HEK293 (cell line): ENCODE measurements around the gene EIF3B.

Experiments
- CTCF ChIA-PET: fragments of 350-600 bp; formaldehyde crosslinking; extraction: SDS; loops from one replicate; lab custom pipeline; 2021; ENCODE audit warnings: antibody characterized with exemption; lab: Yijun Ruan, JAX
- POLR2A ChIA-PET: fragments of 300-600 bp; formaldehyde crosslinking; extraction: SDS; loops from one replicate; lab custom pipeline; 2020; ENCODE audit warnings: antibody characterized with exemption, inconsistent platforms; lab: Yijun Ruan, JAX
- H3K27ac ChIP-seq: fragments of 200-500 bp; sonication (Bioruptor generic); 2 replicates; pipeline ENCODE4 v1.5.1; 2014; ENCODE audit warnings: low read depth, low read length, control low read depth, inconsistent platforms; ENCODE audit errors: extremely low read depth
- H3K36me3 ChIP-seq, 2 experiments: fragments of 200-500 bp in 1 of 2; sonication (Bioruptor generic) in 1 of 2; 1 replicate in 1 of 2; 2 replicates in 1 of 2; pipeline ENCODE4 v1.5.1; 2014 to 2017; ENCODE audit warnings: inconsistent platforms in 2 of 2, low read length in 2 of 2; ENCODE audit not compliant: control insufficient read depth in 2 of 2, insufficient read depth in 1 of 2
- H3K4me1 ChIP-seq: fragments of 200-500 bp; sonication (Bioruptor generic); 2 replicates; pipeline ENCODE4 v1.5.1; 2014; ENCODE audit warnings: mild to moderate bottlenecking, low read length, inconsistent platforms; ENCODE audit not compliant: control insufficient read depth, insufficient read depth
- H3K4me3 ChIP-seq: 2 replicates; pipeline ENCODE4 v1.5.1; 2011; ENCODE audit warnings: low read depth, mild to moderate bottlenecking, control low read depth, low read length, moderate library complexity
- H3K9me3 ChIP-seq: fragments of 200-500 bp; sonication (Bioruptor generic); 2 replicates; pipeline ENCODE4 v1.5.1; 2014; ENCODE audit warnings: low read depth, low read length, inconsistent platforms; ENCODE audit not compliant: control insufficient read depth, insufficient read depth
- HOXD13 ChIP-seq: sonication (generic); formaldehyde crosslinking; IDR thresholded peaks from 2 replicates; pipeline ENCODE4 v1.8.0; 2022; ENCODE audit warnings: missing genetic modification reagents, borderline replicate concordance
- KLF1 ChIP-seq: fragments of 450-650 bp; formaldehyde crosslinking; IDR thresholded peaks from 2 replicates; pipeline ENCODE4 v1.5.1; 2016; ENCODE audit warnings: missing biosample characterization, missing genetic modification characterization
- MZF1 ChIP-seq: fragments of 450-650 bp; formaldehyde crosslinking; IDR thresholded peaks from 2 replicates; pipeline ENCODE4 v1.5.1; 2017; ENCODE audit warnings: missing biosample characterization, missing genetic modification characterization, borderline replicate concordance
- OSR2 ChIP-seq: fragments of 450-650 bp; formaldehyde crosslinking; IDR thresholded peaks from 2 replicates; pipeline ENCODE4 v1.5.1; 2016; ENCODE audit warnings: missing biosample characterization, missing genetic modification characterization
- SP2 ChIP-seq: fragments of 450-650 bp; formaldehyde crosslinking; IDR thresholded peaks from 2 replicates; pipeline ENCODE4 v1.5.1; 2016; ENCODE audit warnings: missing biosample characterization, missing genetic modification characterization
- ZBTB1 ChIP-seq: fragments of 450-650 bp; formaldehyde crosslinking; IDR thresholded peaks from 2 replicates; pipeline ENCODE4 v1.5.1; 2016; ENCODE audit warnings: missing biosample characterization, missing genetic modification characterization
- ZFP41 ChIP-seq: fragments of 450-650 bp; formaldehyde crosslinking; IDR thresholded peaks from 2 replicates; pipeline ENCODE4 v1.5.1; 2016; ENCODE audit warnings: missing biosample characterization, missing genetic modification characterization, borderline replicate concordance
- ZNF140 ChIP-seq: fragments of 450-650 bp; formaldehyde crosslinking; IDR thresholded peaks from 2 replicates; pipeline ENCODE4 v1.5.1; 2016; ENCODE audit warnings: missing biosample characterization, missing genetic modification characterization
- ZNF18 ChIP-seq: fragments of 450-650 bp; formaldehyde crosslinking; IDR thresholded peaks from 2 replicates; pipeline ENCODE4 v1.5.1; 2016; ENCODE audit warnings: missing biosample characterization, missing genetic modification characterization
- ZNF2 ChIP-seq: fragments of 450-650 bp; formaldehyde crosslinking; IDR thresholded peaks from 2 replicates; pipeline ENCODE4 v1.5.1; 2016; ENCODE audit warnings: missing biosample characterization, missing genetic modification characterization
- ZNF324 ChIP-seq: fragments of 450-650 bp; formaldehyde crosslinking; IDR thresholded peaks from 2 replicates; pipeline ENCODE4 v1.5.1; 2016; ENCODE audit warnings: missing biosample characterization, missing genetic modification characterization
- ZNF394 ChIP-seq: fragments of 450-650 bp; formaldehyde crosslinking; IDR thresholded peaks from 2 replicates; pipeline ENCODE4 v1.5.1; 2016; ENCODE audit warnings: missing biosample characterization, missing genetic modification characterization, mild to moderate bottlenecking, moderate library complexity, borderline replicate concordance
- ZNF510 ChIP-seq: fragments of 450-650 bp; formaldehyde crosslinking; IDR thresholded peaks from 2 replicates; pipeline ENCODE4 v1.5.1; 2018; ENCODE audit warnings: mild to moderate bottlenecking, missing genetic modification characterization, missing biosample characterization; ENCODE audit not compliant: insufficient replicate concordance
- ZNF600 ChIP-seq: fragments of 450-650 bp; formaldehyde crosslinking; IDR thresholded peaks from 2 replicates; pipeline ENCODE4 v1.5.1; 2016; ENCODE audit warnings: missing biosample characterization, missing genetic modification characterization
- ZNF624 ChIP-seq: fragments of 450-650 bp; formaldehyde crosslinking; IDR thresholded peaks from 2 replicates; pipeline ENCODE4 v1.5.1; 2017; ENCODE audit warnings: missing biosample characterization, missing genetic modification characterization
- ZNF645 ChIP-seq: fragments of 450-650 bp; formaldehyde crosslinking; IDR thresholded peaks from 2 replicates; pipeline ENCODE4; 2016; ENCODE audit warnings: missing biosample characterization, missing genetic modification characterization
- ZNF792 ChIP-seq: fragments of 450-650 bp; formaldehyde crosslinking; IDR thresholded peaks from 2 replicates; pipeline ENCODE4 v1.5.1; 2016; ENCODE audit warnings: missing biosample characterization, missing genetic modification characterization

EIF3B gene

DNA sequence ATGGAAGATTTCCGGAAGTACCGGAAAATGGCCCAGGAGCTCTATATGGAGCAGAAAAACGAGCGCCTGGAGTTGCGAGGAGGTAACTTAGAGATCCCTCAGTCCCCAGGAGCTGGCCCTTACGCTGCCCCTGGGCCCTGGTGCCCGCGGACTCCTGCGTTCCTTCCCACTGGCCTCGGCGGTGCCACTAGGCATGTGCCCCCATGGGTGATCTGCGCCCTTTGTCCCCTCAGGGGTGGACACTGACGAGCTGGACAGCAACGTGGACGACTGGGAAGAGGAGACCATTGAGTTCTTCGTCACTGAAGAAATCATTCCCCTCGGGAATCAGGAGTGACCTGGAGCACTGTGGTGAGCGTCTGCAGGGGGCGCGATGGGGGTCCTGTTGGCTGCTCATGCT lies 24.5 kb downstream of the EIF3B start (continued):
- no peak for TF ChIP-seq ZNF18 (tag by site-specific recombination)

DNA sequence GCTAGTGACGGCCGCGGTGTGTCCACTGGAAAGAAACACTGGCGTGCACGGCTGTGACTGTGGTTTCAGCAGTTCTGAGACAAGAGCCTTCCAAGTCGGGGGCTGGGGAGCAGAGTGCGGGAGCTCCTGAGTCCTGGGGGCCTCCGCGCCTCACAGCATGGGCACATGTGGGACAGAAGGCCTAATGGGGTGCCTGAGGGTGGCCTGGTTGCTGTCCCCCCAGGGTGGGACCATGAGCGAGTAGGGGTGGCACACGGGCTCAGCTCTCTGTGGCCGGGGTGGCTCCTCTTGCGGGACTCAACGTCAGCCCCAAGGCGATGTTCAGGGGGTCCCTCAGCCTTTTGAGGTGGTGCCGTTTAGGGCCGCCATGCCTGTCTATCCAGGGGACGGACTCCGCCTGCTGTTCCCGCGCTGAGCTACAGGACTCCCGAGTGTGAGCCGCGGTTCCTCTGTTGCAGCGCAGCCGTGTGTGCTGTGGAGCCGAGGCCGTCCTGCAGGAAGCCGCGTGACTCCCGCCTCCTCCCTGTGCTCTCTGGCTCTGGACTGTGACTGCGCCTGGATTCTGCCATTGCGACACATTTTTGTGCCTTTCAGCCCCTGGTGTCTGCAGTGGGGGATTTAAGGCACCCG lies 25.3 kb downstream of the EIF3B start:
- Histone ChIP-seq H3K27ac (no peak overlapping the region), H3K4me1 (no peaks in the 10 kb centered on the region), H3K4me3 (no peak overlapping the region), H3K36me3 (peaks cover 8 to 73% of the 10 kb centered on the region in 2 experiments), H3K9me3 (no peaks in the 10 kb centered on the region)
- CTCF ChIA-PET: no interaction called here
- TF ChIP-seq OSR2 (tag by site-specific recombination) (no peak), ZNF600 (tag by site-specific recombination) (peak; percentile 49; the same call in 1 of the 2 replicates)
- POLR2A ChIA-PET: no interaction called here

DNA sequence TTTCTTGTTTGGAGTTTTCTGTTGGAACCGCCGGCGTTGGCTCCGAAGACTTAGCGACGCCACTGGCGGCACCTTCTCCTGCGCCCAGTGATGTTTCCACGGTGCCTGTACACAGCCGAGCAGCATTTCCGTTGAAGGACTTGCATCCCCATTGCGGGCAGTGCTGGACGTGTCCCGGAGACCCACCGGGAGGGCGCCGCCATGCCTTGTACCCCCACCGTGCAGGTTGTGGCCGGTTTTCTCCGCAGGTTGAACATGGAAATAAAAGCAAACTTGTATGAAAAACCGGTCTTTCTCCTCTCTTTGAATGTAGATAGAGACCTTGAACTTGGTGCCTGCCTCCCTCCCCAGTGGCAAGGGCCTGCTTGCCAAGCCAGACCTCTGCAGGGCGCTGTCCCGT lies 25.8 kb downstream of the EIF3B start:
- POLR2A ChIA-PET: no interaction called here
- CTCF ChIA-PET: no interaction called here
- no peak for TF ChIP-seq ZBTB1 (tag by site-specific recombination)
- TF ChIP-seq HOXD13: no peak
- no peak for TF ChIP-seq ZNF394 (tag by site-specific recombination)
- no peak for TF ChIP-seq ZNF324
- no peak overlapping the region for H3K4me3 ChIP-seq
- H3K4me1 ChIP-seq: no peaks in the 10 kb centered on the region
- no peak overlapping the region for H3K27ac ChIP-seq
- no peaks in the 10 kb centered on the region for H3K9me3 ChIP-seq
- peaks cover 7 to 68% of the 10 kb centered on the region in 2 experiments; a peak in 2 of 3 replicates for H3K36me3 ChIP-seq

GRCh38 chr7:2381227-2381626 lies 26.6 kb downstream of the EIF3B start:
- Histone ChIP-seq H3K4me3 (no peak overlapping the region), H3K36me3 (peaks cover 1 to 60% of the 10 kb centered on the region in 2 experiments; a peak in 2 of 3 replicates), H3K27ac (no peak overlapping the region), H3K9me3 (no peaks in the 10 kb centered on the region), H3K4me1 (no peaks in the 10 kb centered on the region)
- no peak for TF ChIP-seq ZNF510 (tag by site-specific recombination)
- TF ChIP-seq ZNF624 (tag by site-specific recombination): no peak
- no peak for TF ChIP-seq ZFP41
- TF ChIP-seq MZF1: no peak
- TF ChIP-seq KLF1 (tag by site-specific recombination): no peak
- TF ChIP-seq ZNF645 (tag by site-specific recombination): no peak
- TF ChIP-seq ZNF2 (tag by site-specific recombination): no peak
- no peak for TF ChIP-seq ZNF792 (tag by site-specific recombination)
- TF ChIP-seq ZNF140 (tag by site-specific recombination): no peak
- no peak for TF ChIP-seq SP2 (tag by site-specific recombination)
- ChIA-PET POLR2A (no interaction called here), CTCF (no interaction called here)
